PC-9 (cell line): Measurements from ENCODE around the gene SPATA20. TPM values are rescaled to one million over a fixed set of nuclear protein-coding genes. Genes with fewer than 3 reads are reported as not detected.
A peak's percentile ranks its signal among the peaks of the same experiment; 100 is the strongest.

Experiments
- BruUV-seq: library from RNA; stranded (reverse); fragments of 400-500 nt; replicated peaks from 2 replicates; lab custom pipeline; 2021; lab: Mats Ljungman, UMichigan
- CTCF ChIA-PET: fragments of 300-600 bp; sonication (Branson Sonifier 250); formaldehyde crosslinking; loops from one replicate; lab custom pipeline; 2022; ENCODE audit warnings: antibody characterized with exemption; lab: Charles Lee
- POLR2A ChIA-PET: fragments of 300-600 bp; sonication (Branson Sonifier 250); formaldehyde crosslinking; loops from one replicate; lab custom pipeline; 2022; ENCODE audit warnings: antibody characterized with exemption; ENCODE audit not compliant: unreplicated experiment; lab: Charles Lee
- DNase-seq, 2 experiments: peaks; one replicate each; pipeline versions ENCODE4 v3.0.0 to v3.0.0-alpha.2; 2015 to 2022; ENCODE audit warnings: mixed read lengths in 1 of 2
- H2AFZ ChIP-seq: fragments of 200-600 bp; sonication (generic); 2 replicates; pipeline ENCODE4 v1.8.1; 2017; ENCODE audit warnings: antibody characterized with exemption
- H3F3A ChIP-seq: fragments of 200-600 bp; sonication (generic); 2 replicates; pipeline ENCODE4 v1.8.1; 2017; ENCODE audit warnings: antibody characterized with exemption, mild to moderate bottlenecking, low read depth; ENCODE audit not compliant: insufficient read depth
- H3K27ac ChIP-seq: fragments of 200-600 bp; sonication (generic); 2 replicates; pipeline ENCODE4 v1.6.1; 2016; ENCODE audit warnings: mixed run types
- H3K27me3 ChIP-seq: fragments of 200-600 bp; sonication (generic); 2 replicates; pipeline ENCODE4 v1.6.1; 2016; ENCODE audit warnings: low read depth, mixed run types; ENCODE audit not compliant: insufficient read depth
- H3K36me3 ChIP-seq: fragments of 200-600 bp; sonication (generic); 2 replicates; pipeline ENCODE4 v1.6.1; 2016; ENCODE audit warnings: low read depth, mixed run types
- H3K4me1 ChIP-seq: fragments of 200-600 bp; sonication (generic); replicated peaks from 2 replicates; pipeline ENCODE4 v1.6.1; 2016; ENCODE audit warnings: mixed run types; ENCODE audit not compliant: insufficient read depth
- H3K4me2 ChIP-seq: fragments of 200-600 bp; sonication (generic); 2 replicates; pipeline ENCODE4 v1.6.1; 2017; ENCODE audit warnings: mixed run types
- H3K4me3 ChIP-seq: fragments of 200-600 bp; sonication (generic); 2 replicates; pipeline ENCODE4 v1.6.1; 2016; ENCODE audit warnings: mixed run types
- H3K79me2 ChIP-seq: fragments of 200-600 bp; sonication (generic); 2 replicates; pipeline ENCODE4 v1.6.1; 2017; ENCODE audit warnings: low read depth, mixed run types
- H3K9me2 ChIP-seq: fragments of 200-600 bp; sonication (generic); 2 replicates; pipeline ENCODE4 v1.8.1; 2017; ENCODE audit warnings: mild to moderate bottlenecking; ENCODE audit not compliant: insufficient read depth
- H3K9me3 ChIP-seq: fragments of 200-600 bp; sonication (generic); 2 replicates; pipeline ENCODE4 v1.8.1; 2016; ENCODE audit warnings: low read depth; ENCODE audit not compliant: insufficient read depth
- H4K20me1 ChIP-seq: fragments of 200-600 bp; sonication (generic); 2 replicates; pipeline ENCODE4 v1.8.1; 2017; ENCODE audit not compliant: insufficient read depth
- CTCF ChIP-seq: fragments of 200-600 bp; sonication (generic); conservative IDR thresholded peaks from 2 replicates; pipeline ENCODE4 v1.6.1; 2017; ENCODE audit warnings: mixed run types, antibody characterized with exemption, mild to moderate bottlenecking, moderate library complexity
- EZH2 ChIP-seq: fragments of 200-600 bp; sonication (generic); IDR thresholded peaks from 2 replicates; pipeline ENCODE4 v1.8.0; 2017; ENCODE audit warnings: antibody characterized with exemption, low read depth
- intact Hi-C: fragments of 100-400 bp; cut with micrococcal nuclease; formaldehyde crosslinking; loops from one replicate; pipeline ENCODE4 v1.10.0; 2022; ENCODE audit not compliant: unreplicated experiment
- total RNA-seq: library from RNA; stranded (reverse); gene quantifications from 2 replicates; pipeline ENCODE4 v1.2.3, GENCODE V29; 2021

The SPATA20 gene
- total RNA-seq, 1 experiment from 2014 or later = 41.5 TPM

GRCh38 chr17:50499270-50499669, 47.7 kb upstream of the SPATA20 start:
- Histone ChIP-seq H3K79me2 (no peaks in the 10 kb centered on the region), H3K4me1 (peaks cover 30% of the 10 kb centered on the region), H4K20me1 (no peaks in the 10 kb centered on the region), H3K27ac (no peak overlapping the region), H3K27me3 (no peaks in the 10 kb centered on the region), H3K9me2 (no peaks in the 10 kb centered on the region), H3K4me3 (no peak overlapping the region), H3K36me3 (no peaks in the 10 kb centered on the region), H2AFZ (no peak overlapping the region), H3F3A (peaks cover 18% of the 10 kb centered on the region), H3K9me3 (no peaks in the 10 kb centered on the region), H3K4me2 (no peak overlapping the region)
- BruUV-seq = no TSS peak
- no peak for DNase-seq
- ChIA-PET POLR2A (no interaction called here), CTCF (no interaction called here)
- TF ChIP-seq EZH2 = no peak
- TF ChIP-seq CTCF = no peak
- intact Hi-C loops = no loop called here

GRCh38 chr17:50499721-50500120, 47.3 kb upstream of the SPATA20 start:
- no peaks in the 10 kb centered on the region for H3K9me3 ChIP-seq
- H3K4me1 ChIP-seq = peaks cover 34% of the 10 kb centered on the region
- no peaks in the 10 kb centered on the region for H3K27me3 ChIP-seq
- no TSS peak for BruUV-seq
- no peaks in the 10 kb centered on the region for H4K20me1 ChIP-seq
- H2AFZ ChIP-seq = no peak overlapping the region
- H3K4me3 ChIP-seq = no peak overlapping the region
- H3K9me2 ChIP-seq = no peaks in the 10 kb centered on the region
- H3K36me3 ChIP-seq = no peaks in the 10 kb centered on the region
- H3K27ac ChIP-seq = no peak overlapping the region
- no peaks in the 10 kb centered on the region for H3K79me2 ChIP-seq
- CTCF ChIA-PET = interaction anchor here (0.7 kb wide), 1 partner anchor 12 kb away, joined by 9 read pairs; no protein-coding TSS in a partner anchor
- no peak overlapping the region for H3K4me2 ChIP-seq
- POLR2A ChIA-PET = no interaction called here
- TF ChIP-seq EZH2 = no peak
- TF ChIP-seq CTCF = no peak
- H3F3A ChIP-seq = peaks cover 23% of the 10 kb centered on the region
- intact Hi-C loops = no loop called here
- no peak for DNase-seq

GRCh38 chr17:50501054-50501453, 45.9 kb upstream of the SPATA20 start:
- H3K9me3 ChIP-seq = no peaks in the 10 kb centered on the region
- H3K9me2 ChIP-seq = no peaks in the 10 kb centered on the region
- H4K20me1 ChIP-seq = no peaks in the 10 kb centered on the region
- H2AFZ ChIP-seq = no peak overlapping the region
- no peaks in the 10 kb centered on the region for H3K79me2 ChIP-seq
- no peak overlapping the region for H3K4me3 ChIP-seq
- POLR2A ChIA-PET = no interaction called here
- no TSS peak for BruUV-seq
- no peaks in the 10 kb centered on the region for H3K36me3 ChIP-seq
- H3K4me2 ChIP-seq = no peak overlapping the region
- peaks cover 30% of the 10 kb centered on the region for H3K4me1 ChIP-seq
- intact Hi-C loops = loop anchor here (1.0 kb wide), 1 partner anchor 19 kb away; no protein-coding TSS in a partner anchor
- DNase-seq = no peak
- TF ChIP-seq CTCF = peak; percentile 64
- TF ChIP-seq EZH2 = no peak
- peaks cover 24% of the 10 kb centered on the region for H3F3A ChIP-seq
- no peak overlapping the region for H3K27ac ChIP-seq
- CTCF ChIA-PET = no interaction called here
- H3K27me3 ChIP-seq = no peaks in the 10 kb centered on the region
